Measurements from ENCODE around the gene PHF21B. TPM values are rescaled to one million over a fixed set of nuclear protein-coding genes. Genes with fewer than 3 reads are reported as not detected.
"Not testable (repeated sequence)": the region's sequence is repeated elsewhere in the genome, so short reads cannot be mapped to it uniquely, and the experiment has no call there.

The PHF21B gene
- total RNA-seq, 1 donor from 2014 or later = not detected

DNA sequence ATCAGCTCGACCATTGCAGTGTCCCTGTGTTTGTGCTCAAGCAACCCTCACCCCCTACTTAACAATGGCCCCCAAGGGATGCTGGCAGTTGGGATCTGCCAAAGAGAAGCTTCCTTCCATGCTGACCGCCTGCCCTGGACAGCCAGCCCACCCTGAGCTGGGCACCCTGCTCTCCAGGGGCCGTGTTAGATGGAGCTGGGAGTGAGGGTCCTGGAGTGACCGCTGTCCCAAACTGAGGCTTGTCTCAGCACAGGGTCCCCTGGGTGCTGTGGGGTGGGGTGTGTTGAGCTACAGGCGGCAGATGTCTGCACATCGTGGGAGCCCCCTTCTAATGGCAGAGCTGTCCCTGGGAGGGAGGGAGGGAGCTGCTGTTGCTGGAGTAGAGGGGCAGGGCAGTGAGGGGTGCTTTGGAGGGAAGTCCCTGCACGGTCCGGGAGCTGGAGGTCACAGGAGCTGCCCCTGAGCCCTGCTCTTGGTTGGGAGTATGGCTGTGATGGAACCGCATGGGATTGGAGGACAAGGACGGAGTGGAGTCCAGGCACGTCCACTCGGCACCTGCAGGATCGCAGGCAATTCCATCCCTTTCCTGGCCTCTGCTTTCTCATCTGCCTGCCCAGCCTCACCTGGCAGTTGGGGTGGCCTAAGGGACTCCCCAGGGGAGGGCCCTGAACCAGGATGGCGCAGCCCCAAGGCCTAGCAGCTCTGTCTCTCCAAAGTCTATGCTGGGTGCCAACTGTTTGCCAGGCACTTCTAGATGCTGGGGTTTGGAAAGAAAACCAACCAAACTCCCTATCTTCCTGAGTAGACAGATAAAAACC, 131.1 kb downstream of the PHF21B start:
- DNase-seq (ENCODE audit: low read depth in 2 of 2) = no peak

DNA sequence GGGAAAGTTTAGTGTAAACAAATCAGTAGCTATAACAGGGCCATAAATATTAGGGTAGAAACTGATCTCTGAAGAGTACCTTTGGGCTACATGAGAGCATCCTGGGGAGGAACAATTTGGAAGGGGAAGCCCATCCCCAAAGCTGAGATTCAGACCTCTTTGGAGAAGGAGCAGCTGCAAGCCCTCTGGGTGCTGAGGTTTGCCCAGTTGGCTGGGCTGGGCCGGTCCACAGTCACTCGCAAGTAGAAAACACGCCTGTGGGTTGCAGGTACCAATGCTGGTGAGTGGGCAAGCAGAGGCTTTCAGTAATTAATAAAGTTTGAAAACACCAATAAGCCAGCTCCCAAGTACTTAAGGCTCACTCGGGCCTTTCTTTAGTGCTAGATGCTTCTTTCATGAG, 132.9 kb downstream of the PHF21B start:
- no peak for DNase-seq (ENCODE audit: low read depth in 2 of 2)

GRCh38 chr22:44871782-44872181, 138.0 kb downstream of the PHF21B start:
- DNase-seq (ENCODE audit: low read depth in 2 of 2) = no peak

DNA sequence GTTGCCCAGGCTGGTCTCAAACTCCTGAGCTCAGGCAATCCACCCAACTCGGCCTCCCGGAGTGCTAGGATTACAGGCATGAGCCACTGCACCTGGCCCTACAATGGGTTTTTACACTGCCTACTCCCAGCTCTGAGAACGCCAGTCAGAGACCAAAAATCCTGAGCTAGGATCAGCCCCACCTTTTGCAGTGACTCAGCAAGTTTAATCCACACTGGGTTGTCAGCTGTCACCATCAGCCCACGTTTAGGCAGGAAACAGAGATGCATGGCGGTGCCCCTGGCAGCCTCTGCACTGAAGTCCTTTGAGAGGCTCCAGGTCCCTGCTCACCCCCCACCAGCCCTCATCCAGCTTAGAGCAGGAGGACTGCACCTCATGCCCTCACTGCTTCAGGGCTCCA, 139.8 kb downstream of the PHF21B start:
- no peak for DNase-seq (ENCODE audit: low read depth in 2 of 2)

DNA sequence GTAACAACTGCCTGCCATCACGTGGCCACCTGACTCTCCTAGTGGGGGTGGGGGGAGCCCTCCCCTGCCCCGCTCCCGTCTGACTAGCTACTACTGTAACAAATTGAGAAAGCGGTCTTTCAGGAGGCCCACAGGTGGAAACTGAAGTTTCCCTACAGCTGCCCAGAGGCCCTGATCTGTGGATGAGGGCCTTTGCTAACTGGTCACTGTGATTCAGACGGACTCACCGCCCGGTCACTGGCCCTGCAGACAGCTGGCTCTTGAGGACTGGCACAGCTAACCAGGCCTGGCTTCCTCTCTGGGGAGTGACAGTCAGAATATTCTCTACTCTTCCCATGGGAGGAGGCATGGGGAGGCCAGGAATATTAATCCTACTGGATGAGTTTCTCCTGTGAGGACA, 140.6 kb downstream of the PHF21B start:
- no peak for DNase-seq (ENCODE audit: low read depth in 2 of 2)

- no peak for DNase-seq (ENCODE audit: low read depth in 2 of 2)
These were observed 144.4 kb downstream of the PHF21B start for GRCh38 chr22:44865193-44866057.

DNA sequence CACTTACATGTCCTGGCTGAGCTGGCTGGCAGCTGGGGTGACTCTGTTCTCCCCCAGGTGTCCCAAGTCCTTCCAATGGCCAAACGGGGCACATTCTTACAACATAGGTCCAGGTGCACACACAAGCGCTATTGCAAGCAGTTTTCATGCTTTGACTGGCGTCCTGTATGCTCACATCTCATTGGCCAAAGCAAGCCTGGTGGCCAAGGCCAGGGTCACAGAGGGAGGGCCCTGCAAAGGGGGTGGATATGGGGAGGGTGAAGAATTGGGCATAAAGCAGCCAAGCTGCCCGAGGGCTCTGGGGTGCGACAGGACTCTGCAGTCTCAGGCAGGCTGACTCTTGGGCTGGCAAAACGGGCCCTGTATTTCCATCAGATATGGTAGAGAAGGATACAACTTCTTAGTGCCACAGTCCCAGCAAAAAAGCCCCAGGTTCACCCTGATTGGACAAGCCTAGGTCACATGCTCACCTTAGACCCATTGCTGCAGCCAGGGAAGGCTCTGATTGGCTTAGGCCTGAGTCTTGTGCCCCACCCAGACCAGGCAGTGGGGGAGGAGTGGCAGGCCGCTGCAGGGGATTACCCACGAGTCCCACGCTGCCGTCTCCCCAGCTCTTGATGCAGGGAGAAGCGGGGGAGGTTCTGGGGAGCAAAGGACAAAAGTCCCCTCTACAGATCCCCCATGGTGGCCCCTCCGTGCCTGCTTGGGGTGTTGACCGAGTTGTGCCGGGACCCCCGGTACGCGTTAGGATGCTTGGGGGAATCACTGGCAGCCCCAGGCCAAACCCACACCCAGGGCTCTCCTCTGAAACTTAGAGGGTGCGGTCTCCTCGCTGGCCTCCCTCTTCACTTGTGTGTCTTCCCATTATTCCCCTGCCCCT, 146.6 kb downstream of the PHF21B start:
- no peak for DNase-seq (ENCODE audit: low read depth in 2 of 2)

DNA sequence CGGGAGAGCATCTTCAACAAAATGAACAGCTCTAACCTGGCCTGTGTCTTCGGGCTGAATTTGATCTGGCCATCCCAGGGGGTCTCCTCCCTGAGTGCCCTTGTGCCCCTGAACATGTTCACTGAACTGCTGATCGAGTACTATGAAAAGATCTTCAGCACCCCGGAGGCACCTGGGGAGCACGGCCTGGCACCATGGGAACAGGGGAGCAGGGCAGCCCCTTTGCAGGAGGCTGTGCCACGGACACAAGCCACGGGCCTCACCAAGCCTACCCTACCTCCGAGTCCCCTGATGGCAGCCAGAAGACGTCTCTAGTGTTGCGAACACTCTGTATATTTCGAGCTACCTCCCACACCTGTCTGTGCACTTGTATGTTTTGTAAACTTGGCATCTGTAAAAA, 147.5 kb downstream of the PHF21B start:
- DNase-seq (ENCODE audit: low read depth in 2 of 2) = no peak

GRCh38 chr22:44861245-44861644, 148.6 kb downstream of the PHF21B start:
- DNase-seq (ENCODE audit: low read depth in 2 of 2) = no peak

GRCh38 chr22:44860311-44860710, 149.5 kb downstream of the PHF21B start:
- DNase-seq (ENCODE audit: low read depth in 2 of 2) = no peak

- DNase-seq (ENCODE audit: low read depth in 2 of 2) = no peak
These were observed 150.2 kb downstream of the PHF21B start for GRCh38 chr22:44859641-44860040.

DNA sequence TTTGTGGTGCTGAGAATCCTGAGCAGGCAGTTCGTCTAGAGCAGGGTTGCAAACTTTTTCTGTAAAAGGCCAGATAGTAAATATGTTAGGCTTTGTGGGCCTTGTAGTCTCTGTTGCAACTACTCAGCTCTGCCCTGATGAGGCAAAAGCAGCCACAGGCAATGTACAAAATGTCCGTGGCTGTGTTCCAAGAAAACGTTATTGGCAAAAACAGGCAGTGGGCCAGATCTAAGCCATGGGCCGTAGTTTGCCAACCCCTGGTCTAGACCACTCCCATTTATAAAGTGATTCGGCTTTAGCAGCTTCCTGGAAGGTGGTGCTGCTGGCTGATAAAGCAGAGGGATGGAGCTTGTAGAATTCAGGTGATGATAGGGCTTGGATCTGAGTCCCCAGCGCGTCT, 151.0 kb downstream of the PHF21B start:
- not testable (repeated sequence) for DNase-seq (ENCODE audit: low read depth in 2 of 2)

DNA sequence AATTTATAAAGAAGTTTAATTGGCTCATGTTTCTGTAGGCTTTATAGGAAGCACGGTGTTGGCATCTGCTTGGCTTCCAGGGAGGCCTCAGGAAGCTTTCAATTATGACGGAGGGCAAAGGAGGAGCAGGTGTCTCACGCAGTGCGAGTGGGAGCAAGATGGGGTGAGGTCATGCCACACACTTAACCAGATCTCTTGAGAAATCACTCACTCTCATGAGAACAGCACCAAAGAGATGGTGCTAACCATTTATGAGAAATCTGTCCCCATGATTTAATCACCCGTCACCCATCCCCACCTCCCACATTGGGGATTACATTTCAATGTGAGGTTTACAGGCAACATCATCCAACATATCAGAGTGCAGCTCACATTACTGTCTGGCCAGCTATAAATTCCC, 153.9 kb downstream of the PHF21B start:
- DNase-seq (ENCODE audit: low read depth in 2 of 2) = no peak

- not testable (repeated sequence) for DNase-seq (ENCODE audit: low read depth in 2 of 2)
These were observed 155.2 kb downstream of the PHF21B start for GRCh38 chr22:44854641-44855040.

- no peak for DNase-seq (ENCODE audit: low read depth in 2 of 2)
These were observed 158.9 kb downstream of the PHF21B start for GRCh38 chr22:44850946-44851345.

GRCh38 chr22:44848791-44849420, 160.9 kb downstream of the PHF21B start:
- DNase-seq (ENCODE audit: low read depth in 2 of 2) = no peak

DNA sequence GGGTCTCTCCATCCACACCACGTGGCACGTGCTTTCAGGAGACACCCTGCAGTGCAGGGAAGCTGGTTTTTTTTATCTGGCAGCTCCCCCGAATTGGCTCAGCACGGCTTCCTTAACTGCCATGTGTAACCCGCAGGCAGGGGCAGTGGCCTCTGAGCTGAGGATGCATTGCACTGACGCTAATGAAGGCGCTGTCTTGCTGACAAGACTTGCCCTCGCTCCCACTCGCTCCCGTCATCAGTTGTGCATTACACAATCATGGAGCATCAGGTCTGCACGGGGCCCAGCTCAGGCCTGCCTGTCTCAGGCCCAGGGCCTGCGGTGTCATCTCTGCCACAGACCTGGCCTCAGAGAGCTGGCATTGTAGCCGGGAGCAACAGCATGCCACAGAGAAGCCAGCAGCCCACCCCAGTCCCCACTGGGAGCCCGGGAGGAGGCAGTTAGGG, 161.5 kb downstream of the PHF21B start:
- DNase-seq (ENCODE audit: low read depth in 2 of 2) = no peak

GRCh38 chr22:44847892-44848291, 161.9 kb downstream of the PHF21B start:
- no peak for DNase-seq (ENCODE audit: low read depth in 2 of 2)

DNA sequence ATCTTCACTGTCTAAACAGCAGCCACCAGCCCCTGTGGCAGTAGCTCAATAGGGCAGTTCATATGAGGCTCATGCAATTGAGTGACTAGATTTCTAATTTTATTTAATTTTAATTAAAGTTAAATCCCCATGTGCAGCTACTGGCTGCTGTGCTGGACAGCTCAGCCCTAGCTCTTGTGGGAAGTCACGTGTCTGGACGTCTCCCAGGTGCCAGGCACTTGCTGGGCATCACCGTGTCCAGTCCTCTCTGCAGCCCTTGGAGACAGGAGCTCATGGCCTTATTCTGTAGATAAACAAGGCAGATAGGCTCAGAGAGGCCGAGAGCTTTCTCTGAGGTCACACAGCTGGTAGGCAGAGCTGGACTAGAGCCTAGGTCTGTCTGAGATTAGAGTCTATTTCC, 162.4 kb downstream of the PHF21B start:
- DNase-seq (ENCODE audit: low read depth in 2 of 2) = no peak

GRCh38 chr22:44846726-44847275, 163.0 kb downstream of the PHF21B start:
- no peak for DNase-seq (ENCODE audit: low read depth in 2 of 2)

All from lung microvascular endothelial cell (primary cell).